ENCODE measurements around the gene PPP1R9B. TPM values are rescaled to one million over a fixed set of nuclear protein-coding genes. Genes with fewer than 3 reads are reported as not detected.

The PPP1R9B gene
- total RNA-seq, 1 donor from 2014 or later: 176 TPM

- Mint-ChIP-seq H3K9me3 (ENCODE audit: unreplicated experiment) (no peaks in the 10 kb centered on the region), H3K27me3 (ENCODE audit: unreplicated experiment) (no peaks in the 10 kb centered on the region), H3K36me3 (ENCODE audit: unreplicated experiment) (peaks cover 3% of the 10 kb centered on the region), H3K27ac (ENCODE audit: unreplicated experiment) (peak overlapping the region; percentile 98), H3K4me1 (ENCODE audit: unreplicated experiment) (peaks cover 74% of the 10 kb centered on the region), H3K4me3 (ENCODE audit: unreplicated experiment) (no peak overlapping the region)
- no peak for DNase-seq (ENCODE audit: extremely low spot score, unreplicated experiment)
- TF ChIP-seq CTCF (IDR thresholded peaks at IDR 0.05): no peak
Measured at GRCh38 chr17:50171371-50172071, 21.0 kb upstream of the PPP1R9B start.

- H3K9me3 Mint-ChIP-seq (ENCODE audit: unreplicated experiment): no peaks in the 10 kb centered on the region
- peak overlapping the region; percentile 98 for H3K27ac Mint-ChIP-seq (ENCODE audit: unreplicated experiment)
- no peak overlapping the region for H3K4me3 Mint-ChIP-seq (ENCODE audit: unreplicated experiment)
- no peak for DNase-seq (ENCODE audit: extremely low spot score, unreplicated experiment)
- H3K27me3 Mint-ChIP-seq (ENCODE audit: unreplicated experiment): no peaks in the 10 kb centered on the region
- peaks cover 73% of the 10 kb centered on the region for H3K4me1 Mint-ChIP-seq (ENCODE audit: unreplicated experiment)
- H3K36me3 Mint-ChIP-seq (ENCODE audit: unreplicated experiment): peaks cover 3% of the 10 kb centered on the region
- no peak for TF ChIP-seq CTCF (IDR thresholded peaks at IDR 0.05)
Measured at GRCh38 chr17:50170662-50171370, 20.3 kb upstream of the PPP1R9B start.

GRCh38 chr17:50169881-50170459 is 19.5 kb upstream of the PPP1R9B start:
- Mint-ChIP-seq H3K9me3 (ENCODE audit: unreplicated experiment) (no peaks in the 10 kb centered on the region), H3K27ac (ENCODE audit: unreplicated experiment) (peak overlapping the region; percentile 86), H3K27me3 (ENCODE audit: unreplicated experiment) (no peaks in the 10 kb centered on the region), H3K4me1 (ENCODE audit: unreplicated experiment) (peaks cover 71% of the 10 kb centered on the region), H3K4me3 (ENCODE audit: unreplicated experiment) (no peak overlapping the region), H3K36me3 (ENCODE audit: unreplicated experiment) (peaks cover 3% of the 10 kb centered on the region)
- TF ChIP-seq CTCF (IDR thresholded peaks at IDR 0.05): no peak
- no peak for DNase-seq (ENCODE audit: extremely low spot score, unreplicated experiment)

- DNase-seq (ENCODE audit: extremely low spot score, unreplicated experiment): no peak
- Mint-ChIP-seq H3K27ac (ENCODE audit: unreplicated experiment) (peak overlapping the region; percentile 86), H3K4me3 (ENCODE audit: unreplicated experiment) (no peak overlapping the region), H3K9me3 (ENCODE audit: unreplicated experiment) (no peaks in the 10 kb centered on the region), H3K27me3 (ENCODE audit: unreplicated experiment) (no peaks in the 10 kb centered on the region), H3K36me3 (ENCODE audit: unreplicated experiment) (peaks cover 3% of the 10 kb centered on the region), H3K4me1 (ENCODE audit: unreplicated experiment) (peaks cover 64% of the 10 kb centered on the region)
- peak; percentile 75 for TF ChIP-seq CTCF (IDR thresholded peaks at IDR 0.05)
Measured at GRCh38 chr17:50169121-50169764, 18.8 kb upstream of the PPP1R9B start.

Measured in osteocyte (in vitro differentiated cells).